ENCODE data around the gene CCDC121. TPM values are rescaled to one million over a fixed set of nuclear protein-coding genes. Genes with fewer than 3 reads are reported as not detected.

The CCDC121 gene
- total and polyA plus RNA-seq, 9 of the 15 experiments (the other 6 are each of a cell fraction or from before 2014, with no cell fraction given), result 2.2 to 4.7 (median 4.1) TPM

GRCh38 chr2:27582129-27582694 is 46.6 kb downstream of the CCDC121 start:
- WGBS (ENCODE audit: insufficient coverage, low coverage, missing lambda C conversion rate), result 57% methylated on average over 16 of the region's 16 CpGs
- TF ChIP-seq ZEB2 (IDR thresholded peaks at IDR 0.05), result no peak
- no peak for TF ChIP-seq TCF3 (CRISPR knock-in tag; IDR thresholded peaks at IDR 0.05)
- no peak for TF ChIP-seq PCBP2 (IDR thresholded peaks at IDR 0.05; ENCODE audit: low read depth, low read length, poor library complexity, severe bottlenecking)
- TF ChIP-seq TARDBP (IDR thresholded peaks at IDR 0.05), result 0 out of 2 replicates have a peak, but pooled peaks have one; percentile 24
- no peak for TF ChIP-seq ZNF431 (CRISPR knock-in tag; IDR thresholded peaks at IDR 0.05)
- no peak for TF ChIP-seq CHD7 (IDR thresholded peaks at IDR 0.05; ENCODE audit: low read depth, low read length)
- no peak for TF ChIP-seq THRA (IDR thresholded peaks at IDR 0.05)
- no peak for TF ChIP-seq KAT2B (IDR thresholded peaks at IDR 0.05; ENCODE audit: low read depth, low read length)
- TF ChIP-seq NFRKB (IDR thresholded peaks at IDR 0.05; ENCODE audit: low read depth), result peak; percentile 19

More at GRCh38 chr2:27582129-27582694, 46.6 kb downstream of the CCDC121 start:
- no peaks in the 10 kb centered on the region for H3K9me1 ChIP-seq (ENCODE audit: control insufficient read depth, insufficient read depth, low read length)
- H3K27ac ChIP-seq (ENCODE audit: extremely low read depth, low read depth, low read length), result peak overlapping the region; percentile 83
- H2AFZ ChIP-seq (ENCODE audit: low read depth, low read length), result peak overlapping the region; percentile 98
- H3K4me2 ChIP-seq (ENCODE audit: insufficient read depth, low read length), result peak overlapping the region; percentile 87
- CTCF ChIA-PET (ENCODE audit: low intra/inter-chr PET ratio), result no interaction called here
- H3K36me3 ChIP-seq (ENCODE audit: control insufficient read depth, insufficient read depth, low read length), result peaks cover 3% of the 10 kb centered on the region; the same call in 1 of the 3 replicates
- POLR2A ChIA-PET, result interaction anchor here (0.6 to 1.3 kb wide), 5 partner anchors 9 to 1775 kb away, joined by 3 to 7 read pairs (median 3); no protein-coding TSS in a partner anchor
- in situ Hi-C loops (cut with MboI) (no loop called here), intact Hi-C loops (cut with micrococcal nuclease) (loop anchor here (5.0 kb wide), 3 partner anchors 45 to 175 kb away; partner anchors contain the start of genes NRBP1 and PPM1G)
- BruUV-seq (replicated peaks), result TSS peak; percentile 84
- no peaks in the 10 kb centered on the region for H3K27me3 ChIP-seq (ENCODE audit: control insufficient read depth in 2 of 2, insufficient read depth in 2 of 2, low read length in 2 of 2)
- H4K20me1 ChIP-seq (replicated peaks; ENCODE audit: control insufficient read depth, insufficient read depth, low read length), result peaks cover 10% of the 10 kb centered on the region; the same call in 1 of the 2 replicates
- DNase-seq (ENCODE audit: extremely low read depth in 1 of 4, low spot score in 3 of 4), result peak in 2 of 4 experiments; percentile 16 to 28
- peak overlapping the region; percentile 66 to 84 for H3K9ac ChIP-seq (ENCODE audit: insufficient read depth in 1 of 2, low read depth in 2 of 2, low read length in 2 of 2)
- peaks cover 44% of the 10 kb centered on the region for H3K79me2 ChIP-seq (ENCODE audit: control insufficient read depth, insufficient read depth, low read length)
- peaks cover 13 to 43% of the 10 kb centered on the region in 2 experiments for H3K4me1 ChIP-seq (replicated peaks in 1 of 2; ENCODE audit: control insufficient read depth in 2 of 2, insufficient read depth in 2 of 2, low read length in 2 of 2)
- FAIRE-seq, result no peak
- H3K4me3 ChIP-seq, result peak overlapping the region; percentile 54
- 0 out of 3 replicates have a peak, but pooled peaks have one; percentile 3 for ATAC-seq
- H3K9me3 ChIP-seq (replicated peaks; ENCODE audit: control insufficient read depth, insufficient read depth, low read depth, low read length), result 0 out of 2 replicates have a peak, but pooled peaks cover 4% of the 10 kb centered on the region

All from K562 (cell line).